Measurements from ENCODE around the gene CABP1. TPM values are rescaled to one million over a fixed set of nuclear protein-coding genes. Genes with fewer than 3 reads are reported as not detected.

Gene CABP1
- total and polyA plus RNA-seq, 10 of the 15 experiments (the other 5 are each of a cell fraction or from before 2014, with no cell fraction given), result 0.16 to 2.4 (median 0.80) TPM; not detected in 2

DNA sequence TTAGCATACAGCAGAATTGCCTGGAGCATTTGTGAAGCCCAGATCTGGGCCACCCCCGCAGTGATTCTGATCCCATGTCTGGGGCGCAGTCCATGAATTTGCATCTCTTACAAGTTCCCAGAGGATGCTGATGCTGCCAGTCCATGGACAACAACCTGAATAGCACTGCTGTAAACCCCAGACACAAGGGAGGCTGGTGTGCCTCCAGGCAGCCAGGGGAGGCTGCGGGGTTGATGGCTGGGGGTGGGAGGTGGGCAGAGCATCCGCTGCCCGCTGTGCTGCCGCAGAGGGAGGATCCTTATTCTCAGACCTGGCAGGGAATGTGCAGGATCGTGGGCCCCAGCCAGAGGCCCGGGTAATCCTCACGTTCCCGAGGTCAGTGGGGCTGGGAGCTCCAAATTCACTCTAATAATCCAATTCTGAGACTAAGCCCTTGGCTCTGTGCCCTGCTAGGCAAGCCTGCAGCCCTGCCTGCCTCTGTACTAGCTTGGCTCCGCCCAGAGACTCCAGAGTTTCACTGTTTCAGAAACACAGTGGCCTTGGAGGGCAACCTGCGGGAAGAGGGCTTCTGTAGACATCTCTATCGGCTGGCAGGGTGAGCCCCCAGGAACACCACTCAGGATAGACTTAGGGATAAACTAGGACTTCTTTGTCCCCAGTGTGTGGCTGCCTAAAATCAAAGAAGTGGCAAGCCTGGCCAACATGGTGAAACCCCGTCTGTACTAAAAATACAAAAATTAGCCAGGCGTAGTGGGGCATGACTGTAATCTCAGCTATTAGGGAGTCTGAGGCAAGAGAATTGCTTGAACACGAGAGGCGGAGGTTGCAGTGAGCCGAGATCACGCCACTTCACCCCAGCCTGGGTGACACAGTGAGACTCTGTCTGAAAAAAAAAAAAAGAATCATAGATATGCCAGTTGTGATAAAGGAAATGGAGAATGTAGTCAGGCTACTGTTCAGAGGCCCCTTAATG, 28.7 kb downstream of the CABP1 start:
- WGBS (ENCODE audit: insufficient coverage, insufficient replicate concordance, low lambda C conversion rate, missing lambda C conversion rate), result 28% methylated on average over 19 of the region's 19 CpGs
- no peaks in the 10 kb centered on the region for H3K36me3 ChIP-seq (ENCODE audit: control insufficient read depth in 2 of 2, insufficient read depth in 2 of 2, low read length in 1 of 2)
- ChIA-PET CTCF (interaction anchor here (0.7 to 9.7 kb wide), 7 partner anchors 10 to 1132 kb away, joined by 3 to 184 read pairs (median 6); partner anchors contain the start of gene MLEC), RAD21 (ENCODE audit: unreplicated experiment) (interaction anchor here (0.7 to 4.0 kb wide), 13 partner anchors 9 to 303 kb away, joined by 3 to 54 read pairs (median 5); partner anchors contain the start of genes MLEC, POP5 and UNC119B), POLR2A (interaction anchor here (0.7 to 5.7 kb wide), 7 partner anchors 9 to 557 kb away, joined by 4 to 57 read pairs (median 8); partner anchors contain the start of gene MLEC), SMC1A (ENCODE audit: uncharacterized antibody, unreplicated experiment) (interaction anchor here (0.8 to 18.2 kb wide), 10 partner anchors 8 to 279 kb away, joined by 3 to 149 read pairs (median 8); partner anchors contain the start of gene MLEC)
- H3K4me3 ChIP-seq, result peak overlapping the region; percentile 39
- intact Hi-C loops (cut with micrococcal nuclease; ENCODE audit: unreplicated experiment) (no loop called here), in situ Hi-C loops (cut with MboI) (no loop called here)
- H2AFZ ChIP-seq (ENCODE audit: control insufficient read depth, low read depth, low read length), result peak overlapping the region; percentile 80
- peak overlapping the region; percentile 90 for H3K4me2 ChIP-seq (ENCODE audit: control insufficient read depth, insufficient read depth)
- H3K9me3 ChIP-seq (replicated peaks; ENCODE audit: control insufficient read depth, insufficient read depth, low read length), result peaks cover 3% of the 10 kb centered on the region; the same call in 2 of the 3 replicates
- H3K79me2 ChIP-seq (ENCODE audit: control insufficient read depth, insufficient read depth, low read length), result no peaks in the 10 kb centered on the region
- H4K20me1 ChIP-seq (ENCODE audit: control insufficient read depth, insufficient read depth), result no peaks in the 10 kb centered on the region
- BruUV-seq (replicated peaks), result no TSS peak
- DNase-seq (ENCODE audit: low read depth, low spot score), result peak; percentile 79
- H3K9ac ChIP-seq (ENCODE audit: control insufficient read depth, insufficient read depth, low read length), result peak overlapping the region; percentile 46; the same call in 1 of the 2 replicates
- H3K27ac ChIP-seq (ENCODE audit: control insufficient read depth, insufficient read depth), result peak overlapping the region; percentile 46
- no peak for FAIRE-seq
- H3K4me1 ChIP-seq (ENCODE audit: control insufficient read depth, insufficient read depth, low read length), result peaks cover 37% of the 10 kb centered on the region
- H3K27me3 ChIP-seq (replicated peaks in 1 of 2; ENCODE audit: control insufficient read depth in 2 of 2, insufficient read depth in 2 of 2, low read length in 1 of 2), result no peaks in the 10 kb centered on the region
- ATAC-seq, result peak; percentile 84
- TF ChIP-seq, protein P1, sequence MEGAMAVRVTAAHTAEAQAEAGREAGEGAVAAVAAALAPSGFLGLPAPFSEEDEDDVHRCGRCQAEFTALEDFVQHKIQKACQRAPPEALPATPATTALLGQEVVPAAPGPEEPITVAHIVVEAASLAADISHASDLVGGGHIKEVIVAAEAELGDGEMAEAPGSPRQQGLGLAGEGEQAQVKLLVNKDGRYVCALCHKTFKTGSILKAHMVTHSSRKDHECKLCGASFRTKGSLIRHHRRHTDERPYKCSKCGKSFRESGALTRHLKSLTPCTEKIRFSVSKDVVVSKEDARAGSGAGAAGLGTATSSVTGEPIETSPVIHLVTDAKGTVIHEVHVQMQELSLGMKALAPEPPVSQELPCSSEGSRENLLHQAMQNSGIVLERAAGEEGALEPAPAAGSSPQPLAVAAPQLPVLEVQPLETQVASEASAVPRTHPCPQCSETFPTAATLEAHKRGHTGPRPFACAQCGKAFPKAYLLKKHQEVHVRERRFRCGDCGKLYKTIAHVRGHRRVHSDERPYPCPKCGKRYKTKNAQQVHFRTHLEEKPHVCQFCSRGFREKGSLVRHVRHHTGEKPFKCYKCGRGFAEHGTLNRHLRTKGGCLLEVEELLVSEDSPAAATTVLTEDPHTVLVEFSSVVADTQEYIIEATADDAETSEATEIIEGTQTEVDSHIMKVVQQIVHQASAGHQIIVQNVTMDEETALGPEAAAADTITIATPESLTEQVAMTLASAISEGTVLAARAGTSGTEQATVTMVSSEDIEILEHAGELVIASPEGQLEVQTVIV (IDR thresholded peaks at IDR 0.05; ENCODE audit: borderline replicate concordance, partially characterized antibody), result peak; percentile 75
- TF ChIP-seq SREBF2 (IDR thresholded peaks at IDR 0.05; ENCODE audit: low read length), result peak; percentile 71
- TF ChIP-seq PAX8 (IDR thresholded peaks at IDR 0.05), result no peak
- no peak for TF ChIP-seq NRF1 (conservative IDR thresholded peaks at IDR 0.05; ENCODE audit: low read depth, low read length)
- TF ChIP-seq SREBF1 (IDR thresholded peaks at IDR 0.05; ENCODE audit: low read length), result peak; percentile 85; the same call in 1 of the 2 replicates
- TF ChIP-seq, protein P2, sequence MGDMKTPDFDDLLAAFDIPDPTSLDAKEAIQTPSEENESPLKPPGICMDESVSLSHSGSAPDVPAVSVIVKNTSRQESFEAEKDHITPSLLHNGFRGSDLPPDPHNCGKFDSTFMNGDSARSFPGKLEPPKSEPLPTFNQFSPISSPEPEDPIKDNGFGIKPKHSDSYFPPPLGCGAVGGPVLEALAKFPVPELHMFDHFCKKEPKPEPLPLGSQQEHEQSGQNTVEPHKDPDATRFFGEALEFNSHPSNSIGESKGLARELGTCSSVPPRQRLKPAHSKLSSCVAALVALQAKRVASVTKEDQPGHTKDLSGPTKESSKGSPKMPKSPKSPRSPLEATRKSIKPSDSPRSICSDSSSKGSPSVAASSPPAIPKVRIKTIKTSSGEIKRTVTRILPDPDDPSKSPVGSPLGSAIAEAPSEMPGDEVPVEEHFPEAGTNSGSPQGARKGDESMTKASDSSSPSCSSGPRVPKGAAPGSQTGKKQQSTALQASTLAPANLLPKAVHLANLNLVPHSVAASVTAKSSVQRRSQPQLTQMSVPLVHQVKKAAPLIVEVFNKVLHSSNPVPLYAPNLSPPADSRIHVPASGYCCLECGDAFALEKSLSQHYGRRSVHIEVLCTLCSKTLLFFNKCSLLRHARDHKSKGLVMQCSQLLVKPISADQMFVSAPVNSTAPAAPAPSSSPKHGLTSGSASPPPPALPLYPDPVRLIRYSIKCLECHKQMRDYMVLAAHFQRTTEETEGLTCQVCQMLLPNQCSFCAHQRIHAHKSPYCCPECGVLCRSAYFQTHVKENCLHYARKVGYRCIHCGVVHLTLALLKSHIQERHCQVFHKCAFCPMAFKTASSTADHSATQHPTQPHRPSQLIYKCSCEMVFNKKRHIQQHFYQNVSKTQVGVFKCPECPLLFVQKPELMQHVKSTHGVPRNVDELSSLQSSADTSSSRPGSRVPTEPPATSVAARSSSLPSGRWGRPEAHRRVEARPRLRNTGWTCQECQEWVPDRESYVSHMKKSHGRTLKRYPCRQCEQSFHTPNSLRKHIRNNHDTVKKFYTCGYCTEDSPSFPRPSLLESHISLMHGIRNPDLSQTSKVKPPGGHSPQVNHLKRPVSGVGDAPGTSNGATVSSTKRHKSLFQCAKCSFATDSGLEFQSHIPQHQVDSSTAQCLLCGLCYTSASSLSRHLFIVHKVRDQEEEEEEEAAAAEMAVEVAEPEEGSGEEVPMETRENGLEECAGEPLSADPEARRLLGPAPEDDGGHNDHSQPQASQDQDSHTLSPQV (IDR thresholded peaks at IDR 0.05), result no peak
- TF ChIP-seq PAX5 (IDR thresholded peaks at IDR 0.05; ENCODE audit: borderline replicate concordance, low read depth, low read length), result peak; percentile 87
- TF ChIP-seq, protein P3, sequence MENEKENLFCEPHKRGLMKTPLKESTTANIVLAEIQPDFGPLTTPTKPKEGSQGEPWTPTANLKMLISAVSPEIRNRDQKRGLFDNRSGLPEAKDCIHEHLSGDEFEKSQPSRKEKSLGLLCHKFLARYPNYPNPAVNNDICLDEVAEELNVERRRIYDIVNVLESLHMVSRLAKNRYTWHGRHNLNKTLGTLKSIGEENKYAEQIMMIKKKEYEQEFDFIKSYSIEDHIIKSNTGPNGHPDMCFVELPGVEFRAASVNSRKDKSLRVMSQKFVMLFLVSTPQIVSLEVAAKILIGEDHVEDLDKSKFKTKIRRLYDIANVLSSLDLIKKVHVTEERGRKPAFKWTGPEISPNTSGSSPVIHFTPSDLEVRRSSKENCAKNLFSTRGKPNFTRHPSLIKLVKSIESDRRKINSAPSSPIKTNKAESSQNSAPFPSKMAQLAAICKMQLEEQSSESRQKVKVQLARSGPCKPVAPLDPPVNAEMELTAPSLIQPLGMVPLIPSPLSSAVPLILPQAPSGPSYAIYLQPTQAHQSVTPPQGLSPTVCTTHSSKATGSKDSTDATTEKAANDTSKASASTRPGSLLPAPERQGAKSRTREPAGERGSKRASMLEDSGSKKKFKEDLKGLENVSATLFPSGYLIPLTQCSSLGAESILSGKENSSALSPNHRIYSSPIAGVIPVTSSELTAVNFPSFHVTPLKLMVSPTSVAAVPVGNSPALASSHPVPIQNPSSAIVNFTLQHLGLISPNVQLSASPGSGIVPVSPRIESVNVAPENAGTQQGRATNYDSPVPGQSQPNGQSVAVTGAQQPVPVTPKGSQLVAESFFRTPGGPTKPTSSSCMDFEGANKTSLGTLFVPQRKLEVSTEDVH (IDR thresholded peaks at IDR 0.05; ENCODE audit: low read depth, partially characterized antibody), result no peak
- TF ChIP-seq ETV6 (conservative IDR thresholded peaks at IDR 0.05 in 1 of 2, IDR thresholded peaks at IDR 0.05 in 1 of 2; ENCODE audit: borderline replicate concordance in 1 of 2, low read depth in 1 of 2), result 0 out of 4 replicates have a peak, but pooled peaks of 1 of the 2 experiments have one; percentile 26
- TF ChIP-seq CREM (IDR thresholded peaks at IDR 0.05; ENCODE audit: low read depth), result 0 out of 2 replicates have a peak, but pooled peaks have one; percentile 17
- no peak for TF ChIP-seq SRF (IDR thresholded peaks at IDR 0.05; ENCODE audit: low read depth in 2 of 2, low read length in 2 of 2)
